Memory B cell (primary cell): ENCODE results near the gene P2RY8.
"Not testable (repeated sequence)": the region's sequence is repeated elsewhere in the genome, so short reads cannot be mapped to it uniquely, and the experiment has no call there.

ENCODE experiments used
- ATAC-seq: fragments of 150-1000 bp; cut with Tn5 transposase; 2 replicates; pipeline ENCODE4 v1.10.0; 2021; ENCODE audit warnings: low read depth, mild to moderate bottlenecking, moderate library complexity
- DNase-seq, 2 donors: peaks; one replicate each; pipeline ENCODE4 v3.0.0; 2022; ENCODE audit warnings: low spot score in 2 of 2
- H3K27ac Mint-ChIP-seq: one replicate; pipeline ENCODE4 v1.8.0; 2022; ENCODE audit warnings: mild to moderate bottlenecking, moderate library complexity, mixed read lengths
- H3K27me3 Mint-ChIP-seq: one replicate; pipeline ENCODE4 v1.8.0; 2022; ENCODE audit warnings: mixed read lengths
- H3K36me3 Mint-ChIP-seq: one replicate; pipeline ENCODE4 v1.8.0; 2022; ENCODE audit warnings: mild to moderate bottlenecking, mixed read lengths
- H3K4me1 Mint-ChIP-seq: one replicate; pipeline ENCODE4 v1.8.0; 2022; ENCODE audit warnings: mixed read lengths
- H3K4me3 Mint-ChIP-seq: one replicate; pipeline ENCODE4 v1.8.0; 2022; ENCODE audit warnings: mild to moderate bottlenecking, moderate library complexity, mixed read lengths
- H3K9me3 Mint-ChIP-seq: one replicate; pipeline ENCODE4 v1.8.0; 2022; ENCODE audit warnings: mixed read lengths

The P2RY8 gene, protein sequence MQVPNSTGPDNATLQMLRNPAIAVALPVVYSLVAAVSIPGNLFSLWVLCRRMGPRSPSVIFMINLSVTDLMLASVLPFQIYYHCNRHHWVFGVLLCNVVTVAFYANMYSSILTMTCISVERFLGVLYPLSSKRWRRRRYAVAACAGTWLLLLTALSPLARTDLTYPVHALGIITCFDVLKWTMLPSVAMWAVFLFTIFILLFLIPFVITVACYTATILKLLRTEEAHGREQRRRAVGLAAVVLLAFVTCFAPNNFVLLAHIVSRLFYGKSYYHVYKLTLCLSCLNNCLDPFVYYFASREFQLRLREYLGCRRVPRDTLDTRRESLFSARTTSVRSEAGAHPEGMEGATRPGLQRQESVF

DNA sequence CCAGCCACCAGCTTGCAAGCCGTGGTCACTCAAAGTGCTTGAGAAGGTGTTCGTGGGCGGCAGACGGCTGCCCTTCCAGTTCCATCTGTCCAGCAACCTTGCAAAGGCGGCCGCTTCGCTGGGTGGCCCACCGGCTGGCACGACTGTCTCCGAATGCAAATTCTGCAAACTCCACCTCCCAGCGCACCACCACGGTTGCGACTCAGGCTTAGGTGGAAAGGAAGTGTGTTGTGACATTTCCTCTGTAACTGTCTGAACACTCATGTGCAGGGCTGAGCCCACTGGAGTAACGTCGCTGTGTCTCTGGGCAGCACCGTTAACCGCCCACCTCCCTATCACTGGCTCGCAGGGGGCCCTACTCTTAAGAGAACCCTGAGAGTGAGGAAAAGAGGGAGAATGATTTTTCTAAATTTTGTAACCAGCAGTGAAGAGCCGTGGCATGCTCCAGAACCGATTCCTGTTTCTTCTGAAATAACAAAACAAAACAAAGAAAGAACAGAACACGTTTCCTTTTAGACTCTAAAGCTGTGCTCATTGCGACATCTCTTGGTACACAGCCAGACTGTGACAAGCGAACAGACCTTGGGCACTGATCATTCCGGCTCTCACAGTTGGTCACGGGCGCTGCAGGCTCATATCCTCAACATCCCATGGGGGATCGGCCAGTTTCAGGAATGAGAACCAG, at the start of gene P2RY8:
P2RY8 (minus strand) TSS at position 155 of the 685 bp plus-strand sequence. CDS start 70,627 bp downstream, outside the sequence.
- no peaks in the 10 kb centered on the region for H3K27me3 Mint-ChIP-seq
- H3K9me3 Mint-ChIP-seq = no peaks in the 10 kb centered on the region
- DNase-seq = peak; percentile 65 to 69
- H3K4me1 Mint-ChIP-seq = peaks cover 12% of the 10 kb centered on the region
- peaks cover 9% of the 10 kb centered on the region for H3K36me3 Mint-ChIP-seq
- H3K4me3 Mint-ChIP-seq = peak within 1 kb of the TSS; percentile 97
- peak; percentile 79 for ATAC-seq
- peak within 1 kb of the TSS; percentile 94 for H3K27ac Mint-ChIP-seq

DNA sequence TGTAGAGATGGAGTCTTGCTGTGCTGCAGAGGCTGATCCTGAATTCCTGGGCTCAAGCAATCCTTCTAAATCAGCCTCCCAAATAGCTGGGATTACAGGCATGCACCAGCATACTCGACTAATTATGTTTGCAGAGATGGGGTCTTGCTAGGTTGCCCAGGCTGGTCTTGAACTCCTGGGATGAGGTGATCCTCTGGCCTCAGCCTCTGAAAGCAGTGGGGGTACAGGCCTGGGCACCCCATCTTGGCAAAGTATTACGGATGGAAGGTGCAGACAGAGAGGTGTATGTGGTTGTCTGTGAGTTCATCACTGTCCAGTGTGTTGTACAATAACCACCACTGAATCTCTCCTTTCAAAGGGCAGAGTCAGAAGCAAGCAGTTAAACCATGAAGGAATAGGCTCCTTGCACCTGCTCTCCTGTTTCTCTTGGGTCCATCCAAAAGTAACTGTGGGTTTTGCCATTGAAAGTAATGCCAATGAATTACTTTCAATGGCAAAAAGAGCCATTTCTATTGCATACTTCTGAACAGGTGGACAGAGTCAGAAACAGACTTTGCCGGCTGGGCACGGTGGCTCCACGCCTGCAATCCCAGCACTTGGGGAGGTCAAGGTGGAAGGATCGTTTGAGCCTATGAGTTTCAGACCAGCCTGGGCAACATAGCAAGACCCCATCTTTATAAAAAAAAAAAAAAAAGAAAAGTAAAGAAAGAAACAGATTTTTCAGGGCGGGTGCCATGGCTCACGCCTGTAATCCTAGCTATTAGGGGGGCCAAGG, 47.4 kb upstream of the P2RY8 start:
- Mint-ChIP-seq H3K27ac (no peak overlapping the region), H3K27me3 (no peaks in the 10 kb centered on the region), H3K36me3 (no peaks in the 10 kb centered on the region), H3K4me1 (peaks cover 15% of the 10 kb centered on the region), H3K4me3 (no peak overlapping the region), H3K9me3 (no peaks in the 10 kb centered on the region)
- ATAC-seq = no peak
- DNase-seq = peak in 1 of 2 donors; percentile 3

DNA sequence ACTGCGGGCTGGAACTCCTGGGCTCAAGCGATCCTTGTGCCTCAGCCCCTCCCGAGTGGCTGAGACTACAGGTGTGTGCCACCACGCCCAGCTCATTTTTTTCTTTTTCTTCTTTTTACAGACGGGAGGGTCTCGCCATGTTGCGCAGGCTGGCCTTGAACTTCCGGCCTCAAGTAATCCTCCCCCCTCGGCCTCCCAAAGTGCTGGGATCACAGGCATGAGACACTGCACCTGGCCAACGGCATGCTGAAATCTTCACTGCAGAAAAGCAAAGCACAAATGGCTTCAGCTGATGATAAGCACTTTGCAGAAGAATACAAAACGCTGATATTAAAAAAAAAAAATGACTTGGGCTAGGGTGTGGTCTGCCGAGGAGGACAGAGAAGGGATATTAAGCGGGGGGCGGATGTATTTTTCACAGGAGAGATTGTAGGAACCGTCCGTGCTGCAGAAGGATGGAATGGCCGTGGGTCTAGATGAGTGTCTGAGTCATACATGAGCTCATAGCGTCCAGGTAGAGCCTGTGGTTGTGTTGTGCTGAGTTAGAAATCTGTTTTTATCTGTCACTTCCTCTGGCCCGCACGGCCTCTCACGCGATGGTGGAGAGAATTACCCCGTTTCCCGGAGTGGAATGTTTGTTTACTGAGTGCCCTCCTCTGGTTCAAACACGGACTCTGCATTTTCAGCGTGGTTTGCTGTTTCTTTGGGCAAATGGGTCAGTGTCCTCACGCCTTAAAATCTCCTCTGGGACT, 45.9 kb upstream of the P2RY8 start:
- Mint-ChIP-seq H3K4me1 (peaks cover 14% of the 10 kb centered on the region), H3K27me3 (no peaks in the 10 kb centered on the region), H3K9me3 (no peaks in the 10 kb centered on the region), H3K4me3 (peak overlapping the region; percentile 57), H3K27ac (peak overlapping the region; percentile 46), H3K36me3 (no peaks in the 10 kb centered on the region)
- DNase-seq (peak in 1 of 2 donors; percentile 14), ATAC-seq (peak; percentile 79)

DNA sequence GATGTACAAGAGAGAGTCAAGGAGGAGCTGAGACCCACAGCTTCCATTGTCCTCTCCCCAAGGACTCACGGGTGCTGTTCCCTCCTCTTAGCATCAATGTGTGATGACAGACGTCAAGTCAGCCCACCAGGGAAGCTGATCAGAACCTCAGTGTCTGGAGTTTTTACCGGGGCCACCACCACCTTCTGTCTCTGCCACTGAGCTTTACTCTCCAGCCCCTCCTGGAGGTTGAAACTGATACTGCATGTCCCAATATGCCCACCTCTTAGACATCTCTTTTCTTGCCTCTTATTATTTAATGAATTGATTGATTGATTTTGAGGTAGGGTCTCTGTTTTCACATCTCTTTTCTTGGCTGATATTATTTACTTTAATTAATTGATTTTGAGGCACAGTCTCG, 44.1 kb upstream of the P2RY8 start:
- Mint-ChIP-seq H3K4me1 (peaks cover 8% of the 10 kb centered on the region), H3K27ac (no peak overlapping the region), H3K9me3 (no peaks in the 10 kb centered on the region), H3K36me3 (no peaks in the 10 kb centered on the region), H3K27me3 (no peaks in the 10 kb centered on the region), H3K4me3 (no peak overlapping the region)
- ATAC-seq = peak; percentile 65
- peak; percentile 75 to 80 for DNase-seq

DNA sequence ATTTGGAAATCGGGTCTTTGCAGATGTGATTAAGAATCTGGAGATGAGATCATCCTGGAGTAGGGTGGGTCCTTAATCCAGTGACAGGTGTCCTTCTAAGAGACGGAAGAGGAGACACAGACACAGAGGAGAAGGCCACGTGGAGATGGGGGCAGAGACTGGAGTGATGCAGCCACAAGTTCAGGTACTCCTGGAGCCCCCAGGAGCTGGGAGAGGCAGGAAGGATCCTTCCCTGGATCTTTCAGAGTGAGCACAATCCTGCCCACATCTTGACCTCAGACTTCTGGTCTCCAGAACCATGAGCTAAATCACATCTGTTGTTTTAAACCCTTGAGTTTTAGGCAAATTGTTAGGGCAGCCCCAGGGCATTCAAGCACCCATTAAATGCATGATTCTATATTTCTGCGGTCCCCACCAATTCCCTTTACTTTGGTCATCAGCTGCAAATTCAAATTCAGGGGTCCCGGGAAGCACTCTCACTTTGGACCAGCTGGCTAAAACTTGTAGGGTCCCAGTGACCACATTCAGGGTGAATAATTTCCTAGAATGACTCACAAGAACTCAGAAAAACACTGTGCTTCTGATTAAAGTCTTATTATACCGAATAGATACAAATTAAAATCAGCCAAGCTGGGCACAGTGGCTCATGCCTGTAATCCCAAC, 41.7 kb upstream of the P2RY8 start:
- Mint-ChIP-seq H3K27ac (no peak overlapping the region), H3K4me1 (peaks cover 6% of the 10 kb centered on the region), H3K4me3 (no peak overlapping the region), H3K27me3 (no peaks in the 10 kb centered on the region), H3K36me3 (no peaks in the 10 kb centered on the region), H3K9me3 (no peaks in the 10 kb centered on the region)
- no peak for ATAC-seq
- peak in 1 of 2 donors; percentile 8 for DNase-seq

DNA sequence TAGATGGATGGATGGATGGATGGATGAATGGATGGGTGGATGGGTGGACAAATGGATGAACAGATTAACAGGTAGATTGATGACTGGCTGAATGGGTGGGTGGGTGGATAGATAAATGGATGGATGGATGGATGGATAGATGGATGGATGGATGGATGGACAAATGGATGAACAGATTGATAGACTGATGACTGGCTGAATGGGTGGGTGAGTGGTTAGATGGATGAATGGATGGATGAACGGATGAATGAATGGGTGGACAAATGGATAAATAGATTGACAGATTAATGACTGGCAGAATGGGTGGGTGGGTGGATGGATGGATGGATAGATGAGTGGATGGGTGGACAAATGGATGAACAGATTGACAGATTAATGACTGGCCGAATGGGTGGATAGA, 40.9 kb upstream of the P2RY8 start:
- Mint-ChIP-seq H3K36me3 (no peaks in the 10 kb centered on the region), H3K4me1 (peaks cover under 1% of the 10 kb centered on the region), H3K9me3 (no peaks in the 10 kb centered on the region), H3K4me3 (no peak overlapping the region), H3K27ac (no peak overlapping the region), H3K27me3 (no peaks in the 10 kb centered on the region)
- peak in 1 of 2 donors; percentile 2 for DNase-seq
- ATAC-seq = no peak

DNA sequence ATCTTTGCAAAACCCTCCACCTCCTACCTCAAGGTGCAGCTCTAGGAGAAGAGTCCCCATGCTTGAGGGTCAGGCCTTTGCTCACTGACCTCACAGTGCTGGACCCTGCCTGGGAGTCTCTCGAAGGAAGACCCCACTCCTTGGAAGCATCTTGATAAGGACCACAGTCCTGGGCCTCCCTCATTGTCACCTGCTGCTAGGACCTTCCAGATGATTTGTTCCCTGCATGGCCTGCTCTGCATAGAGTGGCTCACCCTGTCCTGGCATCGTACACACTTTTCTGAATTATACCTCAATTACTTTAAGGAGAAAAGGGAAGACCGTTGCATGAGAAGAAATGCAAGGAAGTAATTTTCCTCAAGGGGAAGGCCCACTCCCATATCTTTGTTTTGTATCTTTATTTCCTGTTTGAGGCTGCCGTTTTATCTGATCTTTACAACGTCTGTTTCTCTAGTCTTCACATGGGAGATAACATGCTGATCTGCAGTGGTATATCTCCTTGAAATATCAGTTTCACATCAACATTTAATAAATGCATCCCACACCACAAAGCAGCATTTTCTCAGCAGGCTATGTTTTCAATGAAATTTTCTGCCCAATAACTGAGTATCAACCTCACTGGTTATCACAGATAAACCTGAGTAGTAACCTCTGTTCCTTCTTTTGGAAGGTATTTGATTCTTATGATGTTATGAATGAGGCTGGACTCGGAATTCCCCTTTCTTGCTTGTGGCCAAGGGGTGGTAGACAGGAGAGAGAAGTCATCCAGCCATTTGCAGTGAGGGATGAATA, 39.4 kb upstream of the P2RY8 start:
- DNase-seq (peak in 1 of 2 donors; percentile 4), ATAC-seq (peak; percentile 51)
- no peaks in the 10 kb centered on the region for H3K36me3 Mint-ChIP-seq
- no peak overlapping the region for H3K4me3 Mint-ChIP-seq
- H3K4me1 Mint-ChIP-seq = no peaks in the 10 kb centered on the region
- H3K27me3 Mint-ChIP-seq = no peaks in the 10 kb centered on the region
- no peak overlapping the region for H3K27ac Mint-ChIP-seq
- H3K9me3 Mint-ChIP-seq = no peaks in the 10 kb centered on the region

DNA sequence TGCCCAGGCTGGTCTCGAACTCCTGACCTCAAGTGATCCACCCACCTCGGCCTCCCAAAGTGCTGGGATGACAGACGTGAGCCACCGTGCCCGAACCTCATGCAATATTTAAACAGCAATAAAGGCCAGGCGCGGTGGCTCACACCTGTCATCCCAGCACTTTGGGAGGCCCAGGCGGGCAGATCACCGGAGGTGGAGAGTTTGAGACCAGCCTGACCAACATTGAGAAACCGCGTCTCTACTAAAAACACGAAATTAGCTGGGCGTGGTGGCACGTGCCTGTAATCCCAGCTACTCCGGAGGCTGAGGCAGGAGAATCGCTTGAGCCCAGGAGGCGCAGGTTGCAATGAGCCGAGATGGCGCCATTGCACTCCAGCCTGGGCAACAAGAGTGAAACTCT, 37.2 kb upstream of the P2RY8 start:
- not testable (repeated sequence) for H3K4me3 Mint-ChIP-seq, H3K27ac Mint-ChIP-seq, H3K9me3 Mint-ChIP-seq, H3K4me1 Mint-ChIP-seq, H3K36me3 Mint-ChIP-seq, ATAC-seq, H3K27me3 Mint-ChIP-seq
- DNase-seq = peak in 1 of 2 donors; percentile 3

DNA sequence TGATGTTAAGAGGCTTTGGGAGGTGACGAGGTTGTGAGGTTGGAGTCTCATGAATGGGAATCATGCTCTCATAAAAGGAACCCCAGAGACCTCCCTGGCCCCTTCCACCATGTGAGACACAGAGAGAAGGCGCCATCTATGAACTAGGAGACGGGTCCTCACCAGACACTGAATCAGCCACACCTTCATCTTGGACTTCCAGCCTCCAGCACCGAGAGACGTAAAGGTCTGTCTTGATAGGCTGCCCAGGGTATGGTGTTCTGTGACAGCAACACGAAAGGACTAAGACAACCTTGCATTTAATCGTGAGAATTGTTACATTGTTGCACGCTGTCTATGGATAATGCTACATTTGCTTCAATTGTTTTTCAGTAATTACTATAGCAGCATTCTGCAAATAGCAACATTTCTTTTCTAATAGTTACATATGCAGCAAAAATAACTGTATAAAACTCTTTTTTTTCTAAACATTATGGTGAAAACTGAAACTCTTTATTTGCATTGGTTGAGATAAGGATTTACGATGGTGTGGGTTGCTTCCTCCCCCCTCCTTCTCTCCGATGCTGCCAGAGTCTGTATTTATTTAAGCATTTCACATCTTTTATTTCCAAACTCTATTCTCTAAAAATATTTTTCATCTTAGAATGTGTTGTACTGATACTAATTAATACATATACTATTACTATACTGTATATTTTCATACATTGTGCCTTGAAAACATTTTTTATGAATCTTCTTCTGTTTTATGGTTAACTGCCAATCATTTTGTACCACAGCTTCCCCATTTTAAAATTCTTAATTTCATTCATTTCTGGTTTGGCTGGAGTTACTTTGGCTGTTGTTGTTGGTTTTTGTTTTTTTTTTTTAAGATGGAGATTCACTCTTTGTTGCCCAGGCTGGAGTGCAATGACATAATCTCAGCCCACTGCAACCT, 28.0 kb upstream of the P2RY8 start:
- no peaks in the 10 kb centered on the region for H3K36me3 Mint-ChIP-seq
- no peak overlapping the region for H3K27ac Mint-ChIP-seq

DNA sequence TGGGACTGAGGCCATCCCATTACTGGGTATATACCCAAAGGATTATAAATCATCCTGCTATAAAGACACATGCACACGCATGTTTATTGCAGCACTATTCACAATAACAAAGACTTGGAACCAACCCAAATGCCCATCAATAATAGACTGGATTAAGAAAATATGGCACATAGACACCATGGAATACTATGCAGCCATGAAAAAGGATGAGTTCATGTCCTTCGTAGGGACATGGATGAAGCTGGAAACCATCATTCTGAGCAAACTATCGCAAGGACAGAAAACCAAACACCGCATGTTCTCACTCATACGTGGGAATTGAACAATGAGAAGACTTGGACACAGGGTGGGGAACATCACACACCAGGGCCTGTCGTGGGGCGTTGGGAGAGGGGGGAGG, 27.1 kb upstream of the P2RY8 start:
- not testable (repeated sequence) for H3K27ac Mint-ChIP-seq, ATAC-seq, H3K4me3 Mint-ChIP-seq, H3K36me3 Mint-ChIP-seq, DNase-seq, H3K27me3 Mint-ChIP-seq, H3K9me3 Mint-ChIP-seq
- H3K4me1 Mint-ChIP-seq = peaks cover 22% of the 10 kb centered on the region

More for the DNA sequence above, 28.0 kb upstream of the P2RY8 start:
- Mint-ChIP-seq H3K4me3 (peak overlapping the region; percentile 51), H3K4me1 (peaks cover 21% of the 10 kb centered on the region), H3K9me3 (no peaks in the 10 kb centered on the region), H3K27me3 (peaks cover 2% of the 10 kb centered on the region)
- ATAC-seq (peak; percentile 62), DNase-seq (peak in 1 of 2 donors; percentile 5)

DNA sequence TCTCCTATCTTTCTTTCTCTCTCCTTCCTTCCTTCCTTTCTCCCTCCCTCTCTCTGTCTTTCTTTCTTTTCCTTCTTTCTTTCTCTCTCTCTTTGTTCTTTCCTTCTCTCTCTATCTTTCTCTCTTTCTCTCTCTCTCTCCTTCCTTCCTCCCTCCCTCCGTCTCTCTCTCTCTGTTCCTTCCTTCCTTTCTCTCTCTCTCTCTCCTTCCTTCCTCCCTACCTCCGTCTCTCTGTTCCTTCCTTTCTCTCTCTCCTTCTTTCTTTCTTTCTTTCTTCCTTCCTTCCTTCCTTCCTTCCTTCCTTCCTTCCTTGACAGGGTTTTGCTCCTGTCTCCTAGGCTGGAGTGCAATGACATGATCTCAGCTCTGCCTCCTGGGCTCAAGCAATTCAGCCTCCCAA, 24.2 kb upstream of the P2RY8 start:
- ATAC-seq = no peak
- Mint-ChIP-seq H3K27me3 (no peaks in the 10 kb centered on the region), H3K9me3 (peaks cover 6% of the 10 kb centered on the region), H3K36me3 (peaks cover 3% of the 10 kb centered on the region), H3K4me3 (no peak overlapping the region), H3K27ac (peak overlapping the region; percentile 70), H3K4me1 (peaks cover 26% of the 10 kb centered on the region)
- no peak for DNase-seq
